ENCODE results near the gene TMTC1. TPM values are rescaled to one million over a fixed set of nuclear protein-coding genes. Genes with fewer than 3 reads are reported as not detected.

The TMTC1 gene
- polyA plus RNA-seq, 1 of the 3 experiments (the other 2 are of a cell fraction), result 0.13 TPM

DNA sequence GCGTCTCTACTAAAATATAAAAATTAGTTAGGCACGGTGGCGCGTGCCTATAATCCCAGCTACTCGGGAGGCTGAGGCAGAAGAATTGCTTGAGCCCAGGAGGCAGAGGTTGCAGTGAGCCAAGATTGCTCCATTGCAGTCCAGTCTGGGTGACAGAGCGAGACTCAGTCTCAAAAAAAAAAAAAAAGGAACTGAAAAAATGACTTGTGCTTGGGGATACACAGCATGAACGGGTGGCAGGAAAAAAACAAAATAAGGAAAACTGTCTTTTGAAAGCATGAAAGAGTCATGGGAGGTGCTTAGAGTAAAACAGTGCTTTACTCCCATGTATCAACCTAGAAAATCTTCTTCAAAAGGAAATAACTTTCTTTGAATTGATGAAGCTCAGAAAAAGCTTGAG is 80.8 kb downstream of the TMTC1 start:
- no peaks in the 10 kb centered on the region for H3K36me3 ChIP-seq (replicated peaks in 1 of 2; ENCODE audit: control insufficient read depth in 1 of 2, insufficient read depth in 2 of 2, low read length in 1 of 2)
- no peak for TF ChIP-seq RFX5 (IDR thresholded peaks at IDR 0.05; ENCODE audit: low read length)
- TF ChIP-seq IRF3 (IDR thresholded peaks at IDR 0.05; ENCODE audit: low read depth, low read length), result no peak
- no peak for TF ChIP-seq EZH2phosphoT487 (IDR thresholded peaks at IDR 0.05; ENCODE audit: borderline replicate concordance, low read depth)
- TF ChIP-seq GATA2 (CRISPR knock-in tag; IDR thresholded peaks at IDR 0.05), result no peak
- no peak for TF ChIP-seq CHD2 (IDR thresholded peaks at IDR 0.05; ENCODE audit: low read length, partially characterized antibody)
- TF ChIP-seq USF2 (IDR thresholded peaks at IDR 0.05; ENCODE audit: borderline replicate concordance, low read depth, low read length), result no peak
- TF ChIP-seq, protein P1, sequence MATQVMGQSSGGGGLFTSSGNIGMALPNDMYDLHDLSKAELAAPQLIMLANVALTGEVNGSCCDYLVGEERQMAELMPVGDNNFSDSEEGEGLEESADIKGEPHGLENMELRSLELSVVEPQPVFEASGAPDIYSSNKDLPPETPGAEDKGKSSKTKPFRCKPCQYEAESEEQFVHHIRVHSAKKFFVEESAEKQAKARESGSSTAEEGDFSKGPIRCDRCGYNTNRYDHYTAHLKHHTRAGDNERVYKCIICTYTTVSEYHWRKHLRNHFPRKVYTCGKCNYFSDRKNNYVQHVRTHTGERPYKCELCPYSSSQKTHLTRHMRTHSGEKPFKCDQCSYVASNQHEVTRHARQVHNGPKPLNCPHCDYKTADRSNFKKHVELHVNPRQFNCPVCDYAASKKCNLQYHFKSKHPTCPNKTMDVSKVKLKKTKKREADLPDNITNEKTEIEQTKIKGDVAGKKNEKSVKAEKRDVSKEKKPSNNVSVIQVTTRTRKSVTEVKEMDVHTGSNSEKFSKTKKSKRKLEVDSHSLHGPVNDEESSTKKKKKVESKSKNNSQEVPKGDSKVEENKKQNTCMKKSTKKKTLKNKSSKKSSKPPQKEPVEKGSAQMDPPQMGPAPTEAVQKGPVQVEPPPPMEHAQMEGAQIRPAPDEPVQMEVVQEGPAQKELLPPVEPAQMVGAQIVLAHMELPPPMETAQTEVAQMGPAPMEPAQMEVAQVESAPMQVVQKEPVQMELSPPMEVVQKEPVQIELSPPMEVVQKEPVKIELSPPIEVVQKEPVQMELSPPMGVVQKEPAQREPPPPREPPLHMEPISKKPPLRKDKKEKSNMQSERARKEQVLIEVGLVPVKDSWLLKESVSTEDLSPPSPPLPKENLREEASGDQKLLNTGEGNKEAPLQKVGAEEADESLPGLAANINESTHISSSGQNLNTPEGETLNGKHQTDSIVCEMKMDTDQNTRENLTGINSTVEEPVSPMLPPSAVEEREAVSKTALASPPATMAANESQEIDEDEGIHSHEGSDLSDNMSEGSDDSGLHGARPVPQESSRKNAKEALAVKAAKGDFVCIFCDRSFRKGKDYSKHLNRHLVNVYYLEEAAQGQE (IDR thresholded peaks at IDR 0.05; ENCODE audit: low read depth, low read length), result no peak
- TF ChIP-seq TAF1 (IDR thresholded peaks at IDR 0.05; ENCODE audit: borderline replicate concordance, low read depth, low read length), result no peak
- TF ChIP-seq RCOR1 (IDR thresholded peaks at IDR 0.05; ENCODE audit: low read length), result no peak
- TF ChIP-seq TEAD4 (IDR thresholded peaks at IDR 0.05; ENCODE audit: borderline replicate concordance, insufficient read depth), result no peak
- no peak for TF ChIP-seq FOXM1 (IDR thresholded peaks at IDR 0.05; ENCODE audit: low read depth)
- no peak for TF ChIP-seq JUND (IDR thresholded peaks at IDR 0.05)
- TF ChIP-seq ELF1 (IDR thresholded peaks at IDR 0.05), result no peak
- CTCF ChIA-PET, result interaction anchor here (0.5 to 1.3 kb wide), 2 partner anchors 17 to 171 kb away, joined by 4 to 7 read pairs; no protein-coding TSS in a partner anchor

More for the DNA sequence above, 80.8 kb downstream of the TMTC1 start:
- H3K27ac ChIP-seq (ENCODE audit: low read depth in 2 of 2, low read length in 1 of 2), result no peak overlapping the region
- H4K20me1 ChIP-seq (ENCODE audit: insufficient read depth), result no peaks in the 10 kb centered on the region
- no peaks in the 10 kb centered on the region for H3K27me3 ChIP-seq (ENCODE audit: insufficient read depth)
- no peaks in the 10 kb centered on the region for H3K9me2 ChIP-seq
- POLR2A ChIA-PET, result no interaction called here
- peaks cover 0 to 10% of the 10 kb centered on the region in 2 experiments; a peak in 2 of 4 replicates for H3K4me1 ChIP-seq (ENCODE audit: control insufficient read depth in 1 of 2, insufficient read depth in 2 of 2, low read depth in 1 of 2, low read length in 1 of 2)
- no peaks in the 10 kb centered on the region for H3K9me3 ChIP-seq
- no peak for DNase-seq
- 76% methylated on average over 7 of the region's 7 CpGs for WGBS (ENCODE audit: low lambda C conversion rate)
- H3F3A ChIP-seq (replicated peaks; ENCODE audit: insufficient read depth), result no peaks in the 10 kb centered on the region
- H3K4me3 ChIP-seq (ENCODE audit: low read depth in 2 of 2, low read length in 1 of 2), result no peak overlapping the region
- H3K79me2 ChIP-seq (ENCODE audit: insufficient read depth), result no peaks in the 10 kb centered on the region
- H2AFZ ChIP-seq (ENCODE audit: low read depth), result no peak overlapping the region
- no peak overlapping the region for H3K9ac ChIP-seq
- H3K4me2 ChIP-seq, result no peak overlapping the region
